Tibial artery (tissue), 4 donors: ENCODE measurements around the gene INF2.
A peak's percentile ranks its signal among the peaks of the same experiment; 100 is the strongest.

ENCODE experiments used
- DNase-seq, 2 donors: peaks; one replicate each; pipeline ENCODE4 v3.0.0-alpha.2; 2019
- H3K27ac ChIP-seq, 2 donors: fragments of 200-600 bp; sonication (generic) in 1 of 2; 1 replicate in 1 of 2; 2 replicates in 1 of 2; pipeline ENCODE4 v1.5.1; 2018 to 2019; ENCODE audit warnings: mild to moderate bottlenecking in 1 of 2
- H3K27me3 ChIP-seq, 2 donors: fragments of 200-600 bp; sonication (generic) in 1 of 2; one replicate each; pipeline versions ENCODE4 v1.5.1 to v1.6.0; 2016 to 2019
- H3K36me3 ChIP-seq, 3 donors: fragments of 200-600 bp; sonication (generic) in 2 of 3; one replicate each; pipeline ENCODE4 v1.5.1; 2016 to 2019; ENCODE audit warnings: mild to moderate bottlenecking in 2 of 3
- H3K4me1 ChIP-seq, 4 donors: fragments of 200-600 bp; sonication (generic) in 2 of 4; 1 replicate in 3 of 4; 2 replicates in 1 of 4; pipeline ENCODE4 v1.5.1; 2016 to 2019
- H3K4me3 ChIP-seq, 2 donors: fragments of 200-600 bp; sonication (generic) in 1 of 2; 1 replicate in 1 of 2; 2 replicates in 1 of 2; pipeline ENCODE4 v1.5.1; 2018 to 2019; ENCODE audit warnings: mild to moderate bottlenecking in 2 of 2
- H3K9me3 ChIP-seq, 3 donors: fragments of 200-600 bp; sonication (generic) in 1 of 3; one replicate each; pipeline ENCODE4 v1.5.1; 2016 to 2019
- CTCF ChIP-seq, 2 experiments: fragments of 200-600 bp in 1 of 2; fragments of 450-650 bp in 1 of 2; IDR thresholded peaks; one replicate each; pipeline ENCODE4 v1.5.1; 2017 to 2019; ENCODE audit warnings: antibody characterized with exemption in 2 of 2, mild to moderate bottlenecking in 1 of 2, moderate library complexity in 1 of 2
- intact Hi-C: fragments of 100-400 bp; cut with DNase I; formaldehyde crosslinking; loops from one replicate; pipeline ENCODE4 v1.15.0; 2023; ENCODE audit warnings: low total_unique reads

Gene INF2

DNA sequence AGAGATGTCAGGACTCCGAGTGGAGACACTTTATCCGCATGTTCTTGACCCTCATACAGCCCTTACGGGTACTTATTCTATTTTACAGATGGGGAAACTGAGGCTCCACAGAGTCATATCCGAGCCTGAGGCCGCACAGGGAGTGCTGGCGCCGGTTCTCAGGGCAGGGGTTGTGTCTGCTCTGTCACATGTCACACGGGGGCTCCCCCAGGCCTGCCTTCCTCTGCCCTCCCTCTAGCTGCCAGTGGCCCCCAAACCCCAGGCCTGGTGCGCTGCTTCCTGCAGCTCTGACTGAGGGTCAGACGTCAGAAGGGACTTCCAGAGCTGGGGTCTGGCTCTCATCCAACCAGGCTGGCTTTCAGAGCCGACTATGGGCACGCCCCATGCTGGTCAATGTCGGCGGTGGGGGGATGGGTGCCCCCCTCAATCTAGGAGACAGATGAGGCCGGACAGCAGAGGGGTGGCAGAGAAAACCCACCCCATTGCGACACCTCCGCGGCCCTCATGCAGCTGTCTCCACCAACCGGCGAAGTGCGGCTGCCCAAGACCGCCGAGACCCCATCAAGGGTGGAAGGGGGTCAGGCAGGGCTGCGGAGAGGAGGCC lies 811 bp upstream of the INF2 start:
- Histone ChIP-seq H3K27me3 (no peaks in the 10 kb centered on the region), H3K4me3 (peak overlapping the region; percentile 78 to 95), H3K4me1 (peaks cover 10 to 58% (median 53%) of the 10 kb centered on the region in 4 donors), H3K9me3 (no peaks in the 10 kb centered on the region), H3K27ac (peak overlapping the region; percentile 88 to 93), H3K36me3 (peaks cover 0 to 7% (median 0%) of the 10 kb centered on the region in 3 donors)
- intact Hi-C loops = no loop called here
- DNase-seq = peak in 1 of 2 donors; percentile 81
- TF ChIP-seq CTCF (IDR thresholded peaks at IDR 0.05) = no peak

GRCh38 chr14:104689881-104690711 lies 678 bp downstream of the INF2 start:
- H3K27me3 ChIP-seq = no peaks in the 10 kb centered on the region
- no peak for DNase-seq
- intact Hi-C loops = no loop called here
- H3K36me3 ChIP-seq = peaks cover 0 to 7% (median 0%) of the 10 kb centered on the region in 3 donors
- H3K27ac ChIP-seq = peak overlapping the region; percentile 88 to 93
- no peak for TF ChIP-seq CTCF (IDR thresholded peaks at IDR 0.05)
- H3K9me3 ChIP-seq = no peaks in the 10 kb centered on the region
- H3K4me1 ChIP-seq = peaks cover 10 to 73% (median 68%) of the 10 kb centered on the region in 4 donors
- H3K4me3 ChIP-seq = peak overlapping the region; percentile 78 to 95

GRCh38 chr14:104690861-104691455 lies 1.5 kb downstream of the INF2 start:
- DNase-seq = no peak
- Histone ChIP-seq H3K36me3 (peaks cover 0 to 8% (median 1%) of the 10 kb centered on the region in 3 donors), H3K4me3 (peak overlapping the region; percentile 78 to 95), H3K9me3 (no peaks in the 10 kb centered on the region), H3K27me3 (no peaks in the 10 kb centered on the region), H3K27ac (peak overlapping the region; percentile 88 to 93), H3K4me1 (peaks cover 10 to 82% (median 76%) of the 10 kb centered on the region in 4 donors)
- no peak for TF ChIP-seq CTCF (IDR thresholded peaks at IDR 0.05)
- intact Hi-C loops = no loop called here

DNA sequence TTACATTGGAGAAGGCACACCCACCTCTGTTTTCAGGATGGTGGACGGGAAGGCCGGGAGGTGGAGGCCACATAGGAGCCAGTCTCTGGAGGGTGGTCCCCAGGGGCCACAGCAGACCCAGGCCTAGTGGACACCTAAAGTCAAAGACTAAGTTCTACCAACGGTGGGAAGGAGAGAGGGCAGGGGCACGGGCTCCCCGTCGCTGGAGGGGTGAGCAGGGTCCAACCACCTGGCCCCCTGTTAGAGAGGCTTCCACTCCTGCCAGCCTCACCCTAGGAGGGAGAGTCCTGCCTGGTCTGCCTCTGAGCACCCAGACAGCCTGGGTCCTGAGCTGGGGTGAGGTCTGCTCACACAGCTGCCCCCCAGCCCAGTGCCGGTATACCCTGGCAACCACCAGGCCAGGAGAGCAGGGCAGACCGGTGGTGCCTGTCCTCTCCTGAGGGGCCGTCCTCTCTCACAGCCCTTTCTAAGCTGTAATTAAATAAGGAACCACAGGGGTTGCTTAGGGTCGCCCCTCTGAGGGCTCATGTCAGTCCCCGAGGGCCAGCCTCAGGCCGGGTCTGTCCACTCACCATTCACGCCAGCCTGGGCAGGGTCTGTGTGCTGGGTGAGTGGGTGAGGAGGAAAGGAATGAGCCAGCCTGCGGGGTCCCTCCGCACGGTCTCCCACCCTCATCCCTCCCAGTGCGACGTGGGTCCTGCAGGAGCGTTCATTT lies 2.3 kb downstream of the INF2 start:
- Histone ChIP-seq H3K36me3 (peaks cover 0 to 15% (median 9%) of the 10 kb centered on the region in 3 donors), H3K27ac (peak overlapping the region; percentile 88 to 93), H3K4me3 (peak overlapping the region; percentile 78 to 95), H3K9me3 (no peaks in the 10 kb centered on the region), H3K4me1 (peaks cover 14 to 89% (median 84%) of the 10 kb centered on the region in 4 donors), H3K27me3 (no peaks in the 10 kb centered on the region)
- DNase-seq = no peak
- no peak for TF ChIP-seq CTCF (IDR thresholded peaks at IDR 0.05)
- intact Hi-C loops = no loop called here

DNA sequence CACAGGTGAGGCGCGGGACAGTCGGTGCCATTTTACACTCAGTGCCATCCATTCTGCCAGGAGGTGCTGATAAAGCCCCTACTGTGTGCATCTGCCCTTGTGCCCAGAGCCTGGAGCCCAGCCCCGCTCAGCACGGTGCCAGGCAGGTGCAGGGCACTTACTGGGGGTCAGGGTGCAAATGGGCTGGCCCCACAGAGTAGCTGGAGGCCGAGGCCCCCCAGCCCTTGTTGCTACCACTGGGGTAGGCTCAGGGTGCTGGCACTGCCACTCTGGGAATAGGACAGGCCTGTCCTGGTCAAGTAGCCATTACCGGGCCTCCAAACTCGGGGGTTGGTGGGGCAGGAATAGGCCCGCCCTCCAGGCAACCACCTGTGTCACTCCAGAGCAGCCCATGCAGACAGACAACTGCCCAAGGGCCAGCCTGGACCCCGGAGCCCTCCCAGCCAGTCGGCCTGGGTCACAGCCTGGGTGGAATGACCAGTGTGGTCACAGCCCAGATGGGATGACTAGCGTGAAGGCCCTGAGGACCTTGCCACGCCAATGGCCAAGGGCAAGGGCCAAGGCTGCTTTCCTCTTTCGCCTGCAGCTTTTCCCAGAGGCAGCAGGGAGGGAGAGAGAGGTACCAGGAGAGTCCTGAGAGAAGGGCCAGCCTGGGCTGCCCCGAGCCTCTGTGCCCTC lies 3.0 kb downstream of the INF2 start:
- peaks cover 18 to 93% (median 88%) of the 10 kb centered on the region in 4 donors for H3K4me1 ChIP-seq
- no peak overlapping the region for H3K4me3 ChIP-seq
- no peak for TF ChIP-seq CTCF (IDR thresholded peaks at IDR 0.05)

More for the DNA sequence above, 3.0 kb downstream of the INF2 start:
- H3K9me3 ChIP-seq = no peaks in the 10 kb centered on the region
- H3K36me3 ChIP-seq = peaks cover 0 to 15% (median 10%) of the 10 kb centered on the region in 3 donors
- intact Hi-C loops = no loop called here
- H3K27ac ChIP-seq = peak overlapping the region; percentile 88 to 93
- no peak for DNase-seq
- no peaks in the 10 kb centered on the region for H3K27me3 ChIP-seq
